Naive B cell (primary cell): ENCODE data around the gene RWDD4. TPM values are rescaled to one million over a fixed set of nuclear protein-coding genes. Genes with fewer than 3 reads are reported as not detected.
A peak's percentile ranks its signal among the peaks of the same experiment; 100 is the strongest.

Source experiments
- ATAC-seq, 2 donors: fragments of 150-1000 bp; cut with Tn5 transposase; 2 replicates each; pipeline ENCODE4 v1.10.0; 2021; ENCODE audit warnings: low read depth in 2 of 2, mild to moderate bottlenecking in 2 of 2, moderate library complexity in 2 of 2
- DNase-seq: peaks from one replicate; pipeline ENCODE4 v3.0.0; 2022
- H3K27ac Mint-ChIP-seq, 6 donors: one replicate each; pipeline ENCODE4 v1.8.0; 2020 to 2022; ENCODE audit warnings: mild to moderate bottlenecking in 6 of 6, mixed read lengths in 6 of 6, moderate library complexity in 5 of 6, inconsistent platforms in 2 of 6
- H3K27me3 Mint-ChIP-seq, 3 donors: one replicate each; pipeline ENCODE4 v1.8.0; 2021 to 2022; ENCODE audit warnings: mixed read lengths in 3 of 3, mild to moderate bottlenecking in 1 of 3
- H3K36me3 Mint-ChIP-seq, 2 donors: one replicate each; pipeline ENCODE4 v1.8.0; 2020 to 2022; ENCODE audit warnings: mixed read lengths in 2 of 2, inconsistent platforms in 1 of 2, mild to moderate bottlenecking in 1 of 2
- H3K4me1 Mint-ChIP-seq, 3 donors: one replicate each; pipeline ENCODE4 v1.8.0; 2020 to 2022; ENCODE audit warnings: mixed read lengths in 3 of 3, inconsistent platforms in 1 of 3, mild to moderate bottlenecking in 1 of 3, moderate library complexity in 1 of 3
- H3K4me3 Mint-ChIP-seq, 8 donors: one replicate each; pipeline ENCODE4 v1.8.0; 2020 to 2022; ENCODE audit warnings: mild to moderate bottlenecking in 8 of 8, mixed read lengths in 8 of 8, moderate library complexity in 8 of 8, inconsistent platforms in 2 of 8
- H3K9me3 Mint-ChIP-seq, 7 donors: one replicate each; pipeline ENCODE4 v1.8.0; 2020 to 2022; ENCODE audit warnings: mixed read lengths in 7 of 7, mild to moderate bottlenecking in 5 of 7, inconsistent platforms in 2 of 7, moderate library complexity in 1 of 7
- polyA plus RNA-seq, 6 donors: library from polyadenylated mRNA; unstranded; fragments of 300-500 nt; fragmentation: Illumina TruSeq; gene quantifications; one replicate each; pipeline ENCODE4 v1.2.3, GENCODE V29; 2021; ENCODE audit warnings: low read depth in 6 of 6

Gene RWDD4
- polyA plus RNA-seq, 6 donors from 2014 or later: 16.9 to 29.5 (median 19.6) TPM

DNA sequence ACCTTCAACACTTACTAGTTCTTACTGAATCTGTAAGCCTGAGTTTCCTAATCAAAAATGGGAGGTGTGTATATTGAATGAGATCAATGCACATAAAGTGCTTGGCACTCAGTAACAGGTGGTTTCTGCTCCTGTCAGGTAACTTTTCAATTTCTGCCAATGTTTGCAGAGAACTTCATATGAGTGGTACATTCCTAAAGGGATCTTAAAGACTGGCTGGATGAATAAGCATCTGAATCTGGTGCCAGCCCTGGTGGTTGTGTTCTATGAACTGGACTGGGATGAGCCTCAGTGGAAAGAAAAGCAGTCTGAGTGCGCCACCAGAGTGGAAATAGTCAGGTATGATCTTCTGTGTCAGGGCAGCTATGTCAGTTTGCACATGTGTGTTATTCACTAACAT lies 7.1 kb upstream of the RWDD4 start:
- H3K4me1 Mint-ChIP-seq: peaks cover 4 to 11% (median 6%) of the 10 kb centered on the region in 3 donors
- no peak for DNase-seq
- no peaks in the 10 kb centered on the region for H3K9me3 Mint-ChIP-seq
- no peak overlapping the region for H3K27ac Mint-ChIP-seq
- ATAC-seq: no peak
- H3K27me3 Mint-ChIP-seq: no peaks in the 10 kb centered on the region
- H3K4me3 Mint-ChIP-seq: peak overlapping the region in 1 of 8 donors; percentile 37
- H3K36me3 Mint-ChIP-seq: peaks cover 15 to 18% of the 10 kb centered on the region in 2 donors

DNA sequence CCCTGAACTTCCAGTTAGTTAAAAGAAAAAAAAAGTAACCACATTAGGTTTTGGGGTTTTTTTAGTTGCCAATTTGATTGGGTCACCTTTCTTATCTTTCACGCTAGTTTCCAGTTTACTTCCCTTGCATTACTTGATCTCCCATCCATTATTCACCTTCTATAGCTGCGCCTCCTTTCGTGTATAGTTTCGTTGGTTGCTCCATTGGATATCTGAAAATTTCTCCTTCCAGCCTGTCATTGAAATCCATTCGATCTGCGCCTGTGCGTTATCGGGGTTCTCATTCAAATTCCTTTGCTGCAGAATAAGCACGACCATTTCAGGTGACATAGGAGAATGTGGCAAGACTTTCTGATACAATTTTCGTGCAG lies 872 bp upstream of the RWDD4 start:
- no peak for DNase-seq
- Mint-ChIP-seq H3K36me3 (peaks cover 0 to 8% of the 10 kb centered on the region in 2 donors), H3K4me1 (peaks cover 24 to 42% (median 35%) of the 10 kb centered on the region in 3 donors), H3K4me3 (peak overlapping the region; percentile 83 to 97 (median 94)), H3K9me3 (no peaks in the 10 kb centered on the region), H3K27me3 (no peaks in the 10 kb centered on the region), H3K27ac (peak overlapping the region; percentile 13 to 96 (median 94))
- ATAC-seq: no peak

DNA sequence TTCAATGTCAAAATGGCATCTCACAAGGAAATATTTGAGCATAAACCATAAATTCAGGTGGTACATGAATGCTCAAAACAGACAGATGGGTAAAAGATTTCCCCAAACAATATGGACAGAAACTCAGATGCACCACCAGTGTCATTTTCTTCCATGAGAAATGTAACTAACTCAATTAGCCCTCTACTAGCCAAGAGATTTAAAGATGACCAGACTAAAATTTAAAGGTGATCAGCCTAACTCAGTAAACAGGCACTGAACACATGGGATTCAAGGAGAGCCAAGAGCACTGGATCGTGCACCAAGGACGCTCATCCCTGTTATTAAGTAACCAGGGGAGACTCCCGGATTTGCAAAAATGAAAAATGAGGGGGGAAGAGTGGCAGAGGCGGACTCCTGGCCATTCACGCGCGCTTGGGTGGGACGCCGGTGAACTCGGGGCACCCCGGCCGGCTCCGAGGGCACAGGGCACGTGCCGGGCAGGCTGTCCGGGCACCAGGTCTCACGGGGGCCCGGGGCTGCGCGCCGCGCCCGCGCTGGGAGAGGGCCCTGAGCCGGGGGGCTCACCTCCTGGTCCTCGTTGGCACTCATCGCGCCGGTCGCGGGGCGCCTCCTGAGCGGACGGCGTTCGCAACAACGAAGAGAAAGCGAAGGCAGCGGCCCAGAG lies 490 bp downstream of the RWDD4 start:
- Mint-ChIP-seq H3K27ac (peak overlapping the region; percentile 93 to 99 (median 98)), H3K36me3 (peaks cover 7 to 11% of the 10 kb centered on the region in 2 donors), H3K27me3 (no peaks in the 10 kb centered on the region), H3K4me1 (peaks cover 24 to 37% (median 29%) of the 10 kb centered on the region in 3 donors), H3K9me3 (no peaks in the 10 kb centered on the region), H3K4me3 (peak overlapping the region; percentile 83 to 97 (median 96))
- no peak for ATAC-seq
- DNase-seq: no peak

DNA sequence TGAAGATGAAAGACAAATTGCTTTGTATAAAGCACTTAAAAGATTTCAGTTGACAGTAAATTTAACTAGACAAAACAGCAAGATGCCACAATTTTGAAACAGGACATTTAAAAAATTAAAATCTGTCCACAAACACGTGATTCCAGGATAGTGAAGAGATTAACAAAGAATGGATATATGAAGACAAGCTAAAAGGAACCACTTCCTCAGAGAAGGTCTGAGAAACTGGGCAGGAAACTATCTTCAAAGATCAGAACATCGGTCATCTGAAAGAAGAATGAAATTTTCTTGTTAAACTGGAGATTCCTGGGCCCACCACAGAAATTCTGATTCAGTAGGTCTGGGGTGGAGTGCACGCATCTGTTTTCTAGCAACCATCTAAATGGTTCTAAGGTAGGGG lies 1.4 kb downstream of the RWDD4 start:
- Mint-ChIP-seq H3K27me3 (no peaks in the 10 kb centered on the region), H3K27ac (peak overlapping the region in 5 of 6 donors; percentile 5 to 99 (median 34)), H3K4me3 (peak overlapping the region in 7 of 8 donors; percentile 83 to 97 (median 96)), H3K9me3 (no peaks in the 10 kb centered on the region), H3K4me1 (peaks cover 24 to 36% (median 29%) of the 10 kb centered on the region in 3 donors), H3K36me3 (peaks cover 7 to 20% of the 10 kb centered on the region in 2 donors)
- ATAC-seq (no peak), DNase-seq (no peak)

DNA sequence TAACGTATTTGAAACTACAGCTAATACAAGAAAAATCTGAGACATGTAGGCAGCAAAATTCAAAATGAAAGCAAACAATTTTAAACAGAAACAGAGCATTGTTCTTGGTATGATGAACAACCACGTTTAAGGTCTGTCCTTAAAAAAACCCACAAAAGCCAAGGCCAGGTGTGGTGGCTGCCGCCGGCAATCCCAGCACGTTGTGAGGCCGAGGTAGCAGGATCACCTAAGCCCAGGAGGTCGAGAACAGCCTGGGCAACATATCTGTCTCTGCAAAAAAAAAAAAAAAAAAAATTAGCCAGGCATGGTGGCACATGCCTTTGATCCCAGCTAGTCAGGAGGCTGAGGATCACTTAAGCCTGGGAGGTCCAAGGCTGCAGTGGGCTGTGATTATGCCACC lies 13.7 kb downstream of the RWDD4 start:
- H3K4me1 Mint-ChIP-seq: no peaks in the 10 kb centered on the region
- no peaks in the 10 kb centered on the region for H3K9me3 Mint-ChIP-seq
- peaks cover 5 to 8% of the 10 kb centered on the region in 2 donors for H3K36me3 Mint-ChIP-seq
- ATAC-seq: no peak
- no peak overlapping the region for H3K4me3 Mint-ChIP-seq
- no peaks in the 10 kb centered on the region for H3K27me3 Mint-ChIP-seq
- DNase-seq: no peak
- H3K27ac Mint-ChIP-seq: no peak overlapping the region

DNA sequence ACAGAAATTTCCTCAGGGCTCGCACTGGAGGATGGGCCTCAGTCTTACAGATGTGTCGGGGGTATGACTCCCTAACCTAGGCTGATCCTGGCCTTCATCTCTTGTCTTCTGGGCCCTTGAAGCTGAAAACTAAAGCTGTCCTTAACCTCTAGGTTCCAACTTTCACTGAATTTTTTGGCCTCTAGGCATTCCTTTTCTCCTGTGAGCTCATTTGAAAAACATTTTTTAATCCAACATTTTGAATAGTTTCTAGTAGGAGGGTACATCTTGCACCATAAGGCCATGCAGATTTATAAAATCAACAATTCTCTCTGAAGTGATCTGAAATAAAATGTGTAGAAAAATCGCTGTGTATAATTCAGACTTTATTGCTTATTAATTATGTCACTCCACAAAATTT lies 19.7 kb downstream of the RWDD4 start:
- Mint-ChIP-seq H3K36me3 (peaks cover 5% of the 10 kb centered on the region in 2 donors), H3K4me1 (no peaks in the 10 kb centered on the region), H3K27ac (no peak overlapping the region), H3K4me3 (no peak overlapping the region), H3K9me3 (no peaks in the 10 kb centered on the region), H3K27me3 (no peaks in the 10 kb centered on the region)
- DNase-seq (no peak), ATAC-seq (no peak)

DNA sequence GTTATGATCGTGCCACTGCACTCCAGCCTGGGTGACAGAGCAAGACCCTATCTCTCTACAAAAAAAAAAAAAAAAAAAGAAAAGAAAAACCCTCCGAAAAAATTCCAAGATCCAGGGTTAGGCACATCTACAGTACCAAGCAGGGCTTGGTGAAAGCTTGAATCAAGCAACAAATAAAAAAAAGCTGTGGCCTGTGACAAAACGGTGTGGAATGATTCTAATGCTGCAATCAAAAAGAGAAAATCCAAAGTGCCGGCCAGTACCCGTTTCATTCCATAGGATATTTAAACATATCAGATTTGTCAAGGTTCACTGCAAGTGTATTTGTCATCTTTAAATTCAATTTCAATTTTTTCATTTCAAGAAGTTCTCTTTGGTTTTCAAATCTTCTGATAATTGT lies 20.5 kb downstream of the RWDD4 start:
- Mint-ChIP-seq H3K4me1 (no peaks in the 10 kb centered on the region), H3K27me3 (no peaks in the 10 kb centered on the region), H3K9me3 (no peaks in the 10 kb centered on the region), H3K4me3 (no peak overlapping the region), H3K36me3 (no peaks in the 10 kb centered on the region), H3K27ac (no peak overlapping the region)
- no peak for DNase-seq
- no peak for ATAC-seq

DNA sequence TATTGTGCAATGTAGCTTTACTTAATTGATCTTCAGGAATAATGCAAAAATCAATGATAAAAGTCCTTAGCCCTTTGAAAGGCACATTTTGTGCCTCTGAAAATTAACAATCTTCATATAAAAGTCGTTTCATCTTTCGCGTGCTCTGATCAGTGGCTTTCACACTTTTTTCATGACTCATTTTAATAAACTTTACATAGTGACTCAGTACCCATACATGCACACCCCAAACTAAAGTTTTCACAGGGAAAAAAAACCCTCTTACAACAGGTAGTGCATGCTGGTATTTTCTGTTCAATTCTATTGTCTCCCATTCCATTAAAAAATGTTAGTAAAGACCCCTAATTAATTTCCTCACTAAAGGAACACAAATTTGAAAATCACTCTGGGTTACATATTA lies 21.5 kb downstream of the RWDD4 start:
- Mint-ChIP-seq H3K27me3 (no peaks in the 10 kb centered on the region), H3K36me3 (no peaks in the 10 kb centered on the region), H3K4me1 (no peaks in the 10 kb centered on the region), H3K9me3 (no peaks in the 10 kb centered on the region), H3K4me3 (no peak overlapping the region), H3K27ac (no peak overlapping the region)
- DNase-seq (no peak), ATAC-seq (no peak)

DNA sequence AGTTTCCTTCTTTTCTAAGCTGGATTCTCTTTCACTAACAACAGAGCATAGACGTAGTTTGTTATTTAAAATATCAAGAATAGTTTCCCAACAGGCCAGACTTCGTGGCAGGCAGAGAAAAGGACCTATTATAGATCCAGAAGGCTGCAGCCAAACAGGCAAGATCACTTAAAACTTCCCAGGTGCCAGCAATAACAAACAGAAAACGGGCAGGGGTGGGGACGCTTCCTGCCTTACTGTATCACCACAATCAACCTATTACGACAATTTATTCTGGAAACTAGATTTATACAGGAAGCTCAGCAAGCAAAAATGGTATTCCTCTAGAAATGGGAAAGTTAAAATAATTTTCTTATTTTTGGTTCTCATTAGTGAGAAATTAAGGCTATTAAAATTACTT lies 22.1 kb downstream of the RWDD4 start:
- Mint-ChIP-seq H3K27me3 (no peaks in the 10 kb centered on the region), H3K4me1 (no peaks in the 10 kb centered on the region), H3K27ac (no peak overlapping the region), H3K9me3 (no peaks in the 10 kb centered on the region), H3K36me3 (no peaks in the 10 kb centered on the region), H3K4me3 (peak overlapping the region in 1 of 8 donors; percentile 35)
- DNase-seq: no peak
- ATAC-seq: no peak

DNA sequence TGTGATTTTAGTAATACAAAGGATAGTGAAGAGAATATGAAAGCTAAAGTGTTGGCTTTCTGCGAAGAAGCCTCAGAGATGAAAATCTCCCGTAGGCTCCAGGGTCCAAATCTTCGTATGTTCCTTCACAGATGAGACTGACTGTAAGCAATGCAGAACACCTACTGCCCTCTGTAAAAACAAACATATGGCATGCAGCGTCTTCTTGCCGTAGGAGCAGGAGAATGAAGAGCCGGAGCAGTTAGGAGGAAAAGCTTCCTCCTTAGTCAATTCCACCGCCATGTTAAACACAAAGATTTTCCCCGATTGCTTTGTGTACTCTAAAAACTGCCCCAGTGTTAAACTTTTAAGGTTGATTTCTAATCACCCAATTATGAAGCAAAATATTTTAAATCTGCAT lies 22.5 kb downstream of the RWDD4 start:
- ATAC-seq: no peak
- Mint-ChIP-seq H3K9me3 (no peaks in the 10 kb centered on the region), H3K27ac (no peak overlapping the region), H3K27me3 (no peaks in the 10 kb centered on the region), H3K4me3 (peak overlapping the region in 1 of 8 donors; percentile 35), H3K36me3 (no peaks in the 10 kb centered on the region), H3K4me1 (no peaks in the 10 kb centered on the region)
- no peak for DNase-seq

DNA sequence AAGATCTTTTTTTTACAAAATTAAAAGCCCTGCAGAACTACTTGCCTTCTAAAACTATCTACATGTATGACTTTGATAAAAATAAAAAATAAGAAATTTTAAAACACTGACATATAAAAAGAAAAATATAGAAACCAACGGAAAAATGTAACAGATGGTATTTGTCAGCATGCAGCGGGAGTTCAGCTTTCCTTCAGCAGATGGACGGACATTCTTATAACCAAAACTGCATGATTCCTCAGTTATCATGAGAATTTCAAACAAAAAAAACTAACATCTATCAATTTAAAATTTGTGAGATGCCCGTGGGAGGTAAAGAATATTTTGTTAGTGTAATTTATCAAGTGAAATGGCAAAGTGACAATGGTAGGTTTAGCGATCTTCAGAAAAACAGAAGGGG lies 23.2 kb downstream of the RWDD4 start:
- no peaks in the 10 kb centered on the region for H3K36me3 Mint-ChIP-seq
- no peak overlapping the region for H3K27ac Mint-ChIP-seq
- H3K9me3 Mint-ChIP-seq: no peaks in the 10 kb centered on the region
- ATAC-seq (no peak), DNase-seq (no peak)
- H3K27me3 Mint-ChIP-seq: no peaks in the 10 kb centered on the region
- H3K4me3 Mint-ChIP-seq: no peak overlapping the region
- no peaks in the 10 kb centered on the region for H3K4me1 Mint-ChIP-seq

DNA sequence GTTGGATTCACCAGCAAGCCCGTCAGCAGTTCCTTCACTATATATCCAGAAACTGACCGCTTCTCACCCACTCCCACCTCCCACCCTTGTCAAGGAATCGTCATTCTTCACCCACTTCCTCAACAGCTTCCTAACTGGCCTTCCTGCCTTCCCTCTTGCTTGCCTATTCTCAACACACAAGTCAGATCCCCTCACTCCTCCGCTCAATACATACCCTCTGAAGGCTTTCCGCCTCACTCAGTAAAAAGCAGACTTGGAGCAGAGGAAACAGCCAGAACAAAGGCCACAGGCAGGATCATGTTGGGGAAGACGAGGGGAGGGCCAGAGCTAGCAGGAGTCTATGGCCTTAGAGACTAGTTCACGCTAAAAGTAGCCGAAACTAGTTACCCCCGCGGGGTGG lies 23.7 kb downstream of the RWDD4 start:
- H3K36me3 Mint-ChIP-seq: no peaks in the 10 kb centered on the region
- H3K4me1 Mint-ChIP-seq: no peaks in the 10 kb centered on the region
- no peak overlapping the region for H3K4me3 Mint-ChIP-seq
- no peaks in the 10 kb centered on the region for H3K27me3 Mint-ChIP-seq
- no peak overlapping the region for H3K27ac Mint-ChIP-seq
- H3K9me3 Mint-ChIP-seq: no peaks in the 10 kb centered on the region
- no peak for DNase-seq
- no peak for ATAC-seq

DNA sequence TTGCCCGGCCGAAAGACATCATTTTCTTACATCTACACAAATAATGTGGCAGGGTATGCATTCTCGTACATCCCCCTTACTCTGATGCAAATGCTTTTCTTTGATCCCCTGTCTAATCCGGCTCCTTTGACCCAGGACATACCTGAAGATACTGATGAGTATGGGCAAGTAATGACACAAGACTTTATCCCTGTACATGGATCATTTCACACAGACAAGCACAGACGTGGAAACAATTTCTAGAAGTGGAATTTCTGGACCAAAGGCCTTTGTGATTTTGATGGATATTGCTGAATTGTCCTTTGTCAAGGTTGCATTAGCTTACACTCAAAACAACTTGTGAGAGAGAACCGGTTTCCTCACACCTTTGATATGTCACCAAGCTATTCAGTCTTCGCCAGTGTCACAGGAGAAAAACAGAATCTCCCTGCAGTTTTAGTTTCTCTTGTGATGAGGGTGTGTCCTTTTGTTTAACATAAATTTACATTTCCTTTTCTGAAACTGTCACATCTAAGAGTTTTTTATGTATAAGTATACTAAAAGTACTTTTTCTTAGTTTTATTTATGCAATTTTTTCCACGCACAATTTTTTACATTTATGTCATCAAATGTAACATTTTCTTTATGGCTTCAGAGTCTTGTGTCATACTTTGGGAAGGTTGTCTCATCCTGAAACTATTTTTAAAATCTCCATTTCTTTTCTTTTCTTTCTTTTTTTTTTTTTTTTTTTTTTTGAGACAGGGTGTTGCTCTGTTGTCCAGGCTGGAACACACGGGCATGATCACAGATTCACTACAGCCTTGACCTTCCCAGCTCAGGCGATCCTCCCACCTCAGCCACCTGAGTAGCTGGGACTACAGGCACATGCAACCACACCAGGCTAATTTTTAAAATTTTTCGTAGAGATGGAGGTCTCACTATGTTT lies 25.2 kb downstream of the RWDD4 start:
- DNase-seq: no peak
- Mint-ChIP-seq H3K27ac (no peak overlapping the region), H3K4me1 (no peaks in the 10 kb centered on the region)

DNA sequence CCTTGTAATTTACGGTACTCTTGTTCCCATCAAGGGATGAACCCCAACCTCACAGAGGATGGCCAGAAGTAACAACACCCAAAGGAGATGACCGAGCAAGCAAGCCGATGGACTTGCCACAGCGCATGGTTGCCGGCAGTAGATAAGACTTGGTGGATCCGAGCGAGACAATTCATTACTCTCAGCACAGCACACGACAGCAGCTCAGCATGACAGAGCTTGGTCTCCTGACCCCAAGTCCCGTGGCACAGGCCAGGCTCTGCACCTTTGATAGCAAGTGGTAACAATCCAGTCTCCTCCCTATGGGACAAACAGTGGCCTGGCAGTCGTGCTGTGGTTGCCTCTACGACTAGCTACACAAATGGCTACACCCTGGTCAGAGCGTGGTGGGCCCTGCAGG lies 26.3 kb downstream of the RWDD4 start:
- Mint-ChIP-seq H3K36me3 (no peaks in the 10 kb centered on the region), H3K27me3 (peaks cover 0 to 2% (median 0%) of the 10 kb centered on the region in 3 donors), H3K4me1 (no peaks in the 10 kb centered on the region), H3K9me3 (no peaks in the 10 kb centered on the region), H3K27ac (no peak overlapping the region), H3K4me3 (no peak overlapping the region)
- ATAC-seq (no peak), DNase-seq (no peak)

More for the DNA sequence above, 25.2 kb downstream of the RWDD4 start:
- no peaks in the 10 kb centered on the region for H3K9me3 Mint-ChIP-seq
- no peaks in the 10 kb centered on the region for H3K27me3 Mint-ChIP-seq
- H3K4me3 Mint-ChIP-seq: no peak overlapping the region
- H3K36me3 Mint-ChIP-seq: no peaks in the 10 kb centered on the region
- ATAC-seq: no peak
